CD4-positive, alpha-beta T cell treated with Interleukin-6 at 100 ng/mL for 8 hours (primary cell): ENCODE results near the gene IL21R.

Source experiments
- DNase-seq: peaks from one replicate; pipeline ENCODE4 v3.0.0-alpha.2; 2020; ENCODE audit warnings: mixed read lengths, low spot score

Gene IL21R

GRCh38 chr16:27486344-27486743 lies 84.4 kb downstream of the IL21R start:
- no peak for DNase-seq

- no peak for DNase-seq
Measured at GRCh38 chr16:27486760-27487159, 84.8 kb downstream of the IL21R start.

GRCh38 chr16:27489421-27489820 lies 87.4 kb downstream of the IL21R start:
- DNase-seq, result no peak

DNA sequence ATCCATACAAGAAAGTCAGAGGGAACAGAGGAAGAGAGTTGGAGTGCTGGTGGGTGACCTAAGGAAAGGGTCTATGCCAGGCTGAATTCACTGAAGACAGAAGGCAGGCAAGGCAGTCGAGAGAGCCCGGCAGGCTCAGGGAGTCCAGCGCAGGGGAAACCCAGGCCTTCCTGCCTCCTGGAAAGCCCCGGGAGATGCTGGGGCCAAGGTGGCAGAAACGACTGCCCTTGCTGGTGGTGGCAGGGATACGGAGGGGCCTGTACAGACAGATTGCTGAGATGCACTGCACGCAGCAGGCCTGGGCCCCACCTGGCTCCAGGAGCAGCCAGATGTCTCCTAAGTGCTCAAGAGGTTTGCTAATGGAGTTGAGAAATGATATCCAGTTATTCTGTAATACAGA lies 87.9 kb downstream of the IL21R start:
- DNase-seq, result no peak

GRCh38 chr16:27491894-27492587 lies 90.1 kb downstream of the IL21R start:
- DNase-seq, result no peak

DNA sequence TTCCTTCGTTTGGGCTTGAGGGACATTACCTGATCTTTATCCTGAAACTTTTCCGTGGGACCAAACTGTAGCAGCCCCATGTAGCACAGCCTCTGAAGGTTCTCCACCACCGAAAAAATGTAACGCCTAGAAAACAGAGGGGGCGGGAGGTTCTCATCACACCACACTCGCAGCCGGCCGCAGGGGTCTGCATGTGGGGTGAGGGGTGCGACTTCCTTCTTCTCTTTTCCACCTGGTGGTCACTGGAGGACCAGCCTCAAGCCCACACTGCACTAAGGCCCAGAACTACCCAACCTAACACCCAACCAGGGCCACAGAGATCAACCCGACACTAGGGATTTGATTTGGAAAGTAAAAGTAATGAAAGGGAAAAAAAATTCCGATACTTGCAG lies 90.6 kb downstream of the IL21R start:
- DNase-seq, result no peak

GRCh38 chr16:27495191-27495590 lies 93.2 kb downstream of the IL21R start:
- no peak for DNase-seq

DNA sequence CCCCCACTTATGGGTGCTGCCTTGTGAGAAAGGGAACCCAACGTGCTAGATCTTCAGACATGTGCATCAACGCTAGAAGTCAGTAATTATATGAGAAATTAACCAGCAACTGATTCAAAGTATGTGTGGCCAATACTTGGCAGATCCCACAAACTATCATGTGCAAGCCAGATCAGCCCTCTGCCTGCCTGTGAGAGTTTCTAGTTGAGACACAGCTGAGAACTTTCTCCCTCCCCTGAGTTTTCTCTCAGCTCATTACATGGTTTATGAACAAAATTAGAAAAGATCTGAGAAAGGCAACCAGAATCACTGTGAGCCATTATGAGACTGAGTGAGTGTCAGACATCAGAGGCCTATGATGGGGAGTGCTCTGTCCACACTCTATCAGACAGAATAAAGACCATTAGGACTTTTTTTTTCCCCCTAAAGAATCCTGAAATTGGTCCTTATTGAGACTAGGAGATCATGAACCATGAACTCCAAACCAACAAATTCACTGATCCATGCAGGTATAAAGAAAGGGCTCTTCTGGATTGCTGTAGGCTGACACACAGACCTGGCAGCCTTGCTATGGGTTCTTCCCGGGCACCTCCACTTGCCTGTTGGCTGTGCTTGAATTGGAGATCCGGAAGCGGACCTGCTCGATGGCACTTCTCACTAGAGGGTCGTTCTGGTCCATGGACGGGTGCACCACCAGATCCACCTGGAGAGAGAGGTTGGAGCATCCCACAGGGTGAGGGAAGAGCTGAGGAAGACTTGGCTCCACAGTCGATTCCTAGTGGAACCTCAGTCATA lies 96.3 kb downstream of the IL21R start:
- DNase-seq, result no peak

DNA sequence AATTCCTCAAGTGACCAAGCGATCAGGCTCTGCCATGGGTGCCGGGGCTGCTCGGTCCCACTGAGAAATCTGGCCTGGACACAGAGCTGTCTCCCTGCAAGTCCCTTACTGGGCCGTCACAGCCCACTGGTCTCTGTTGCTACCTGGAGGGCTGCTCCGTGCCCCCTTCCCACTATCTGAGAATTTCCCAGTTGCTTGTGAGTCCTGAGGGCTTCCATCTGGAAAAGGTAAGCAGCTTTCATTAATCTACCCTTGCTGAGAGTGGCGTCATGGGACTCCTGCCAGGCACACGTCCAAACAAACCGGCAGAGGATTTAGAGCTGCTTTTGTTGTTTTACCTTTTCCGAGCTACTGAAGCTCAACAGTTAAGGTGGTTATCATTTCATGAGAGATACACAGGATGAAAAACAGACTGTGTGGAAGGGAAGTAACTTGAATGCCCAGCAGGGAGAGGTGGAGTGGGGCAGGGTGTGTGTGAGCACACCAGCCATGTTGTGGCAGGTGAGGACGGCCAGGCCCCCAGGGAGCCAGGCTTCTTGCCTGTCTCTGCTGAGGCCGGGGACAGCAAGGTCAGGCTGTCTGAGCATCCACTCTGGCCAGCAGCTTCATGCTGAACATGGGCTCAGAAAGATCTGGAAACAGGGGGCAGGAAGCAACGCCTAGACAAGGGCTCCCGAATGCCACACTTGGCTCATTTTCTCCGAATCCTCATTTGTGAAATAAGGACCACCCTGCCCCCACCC lies 97.1 kb downstream of the IL21R start:
- no peak for DNase-seq

GRCh38 chr16:27499659-27500055 lies 97.7 kb downstream of the IL21R start:
- no peak for DNase-seq

DNA sequence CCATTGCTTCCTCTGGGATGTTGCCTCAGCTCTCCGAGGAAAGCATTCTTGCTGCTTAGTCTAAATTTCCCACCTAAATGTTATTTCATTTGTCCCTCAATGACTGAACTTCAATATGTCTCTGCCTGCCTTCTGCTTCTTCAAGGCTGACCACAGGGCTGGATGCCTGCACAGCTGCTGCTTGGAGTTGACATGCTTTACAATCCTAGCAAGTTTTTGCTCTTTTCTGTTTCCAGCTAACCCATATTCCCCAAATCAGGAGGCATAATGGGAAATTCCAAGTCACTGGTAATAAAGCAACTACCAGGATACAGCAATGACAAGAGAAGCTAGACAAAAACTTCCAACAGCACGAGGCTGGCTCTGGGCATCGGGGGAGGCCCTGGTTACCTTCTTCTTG lies 98.8 kb downstream of the IL21R start:
- DNase-seq, result no peak
